H1 (cell line): ENCODE results near the gene SHISA9. TPM values are rescaled to one million over a fixed set of nuclear protein-coding genes. Genes with fewer than 3 reads are reported as not detected.

ENCODE experiments used
- CTCF ChIA-PET: fragments of 300-600 bp; sonication (Branson Sonifier 250); formaldehyde crosslinking; loops from one replicate; lab custom pipeline; 2021; ENCODE audit not compliant: partially characterized antibody; lab: Charles Lee
- POLR2A ChIA-PET: fragments of 300-600 bp; sonication (Branson Sonifier 250); formaldehyde crosslinking; loops from one replicate; lab custom pipeline; 2021; ENCODE audit warnings: inconsistent platforms; ENCODE audit not compliant: partially characterized antibody; lab: Charles Lee
- DNase-seq, 2 experiments: peaks; one replicate each; pipeline versions ENCODE4 v3.0.0 to v3.0.0-alpha.2; 2010 to 2022; ENCODE audit warnings: low spot score in 2 of 2, low read depth in 1 of 2, mixed read lengths in 1 of 2
- FAIRE-seq: peaks from 2 replicates; lab custom pipeline; 2011; peaks lifted over from hg19 to GRCh38; lab: Jason Lieb, UNC
- H2AFZ ChIP-seq: 2 replicates; pipeline ENCODE4 v1.8.1; 2012; ENCODE audit warnings: low read length, inconsistent platforms
- H2AK5ac ChIP-seq: 2 replicates; pipeline ENCODE4 v1.6.1; 2013; ENCODE audit warnings: low read depth, low read length
- H2BK120ac ChIP-seq: replicated peaks from 2 replicates; pipeline ENCODE3; 2013; ENCODE audit warnings: low read depth, low read length, inconsistent platforms
- H2BK12ac ChIP-seq: 2 replicates; pipeline ENCODE4 v1.6.1; 2013; ENCODE audit warnings: low read depth, low read length
- H2BK15ac ChIP-seq: 2 replicates; pipeline ENCODE4 v1.6.1; 2013; ENCODE audit warnings: low read length
- H2BK20ac ChIP-seq: 2 replicates; pipeline ENCODE4 v1.6.1; 2013; ENCODE audit warnings: low read length
- H2BK5ac ChIP-seq: 2 replicates; pipeline ENCODE4 v1.6.1; 2013; ENCODE audit warnings: low read depth, low read length
- H3K14ac ChIP-seq: 2 replicates; pipeline ENCODE4 v1.6.1; 2013; ENCODE audit warnings: inconsistent platforms; ENCODE audit not compliant: insufficient read length
- H3K18ac ChIP-seq: 2 replicates; pipeline ENCODE4 v1.6.1; 2013; ENCODE audit warnings: low read length; ENCODE audit errors: extremely low read depth
- H3K23ac ChIP-seq: 2 replicates; pipeline ENCODE4 v1.6.1; 2013; ENCODE audit warnings: inconsistent platforms; ENCODE audit not compliant: insufficient read length
- H3K23me2 ChIP-seq: 2 replicates; pipeline ENCODE4 v1.6.1; 2013; ENCODE audit warnings: low read depth, low read length
- H3K27ac ChIP-seq: 2 replicates; pipeline ENCODE4 v1.6.1; 2011; ENCODE audit warnings: low read depth, low read length, inconsistent platforms
- H3K27me3 ChIP-seq, 4 experiments: replicated peaks in 1 of 4; 1 replicate in 1 of 4; 2 replicates in 3 of 4; pipeline versions ENCODE4 v1.6.1 to v1.8.1; 2011 to 2013; ENCODE audit warnings: low read length in 3 of 4, mild to moderate bottlenecking in 3 of 4, inconsistent platforms in 2 of 4, mixed read lengths in 2 of 4, moderate library complexity in 1 of 4; ENCODE audit not compliant: control insufficient read depth in 3 of 4, insufficient read depth in 3 of 4; ENCODE audit errors: extremely low read depth in 1 of 4
- H3K36me3 ChIP-seq, 4 experiments: 2 replicates each; pipeline versions ENCODE4 v1.6.1 to v1.8.1; 2011 to 2013; ENCODE audit warnings: mild to moderate bottlenecking in 4 of 4, low read length in 3 of 4, moderate library complexity in 2 of 4, control low read depth in 1 of 4, inconsistent platforms in 1 of 4; ENCODE audit not compliant: insufficient read depth in 4 of 4, control insufficient read depth in 2 of 4
- H3K4ac ChIP-seq: replicated peaks from 2 replicates; pipeline ENCODE3; 2013; ENCODE audit warnings: low read length, low read depth, mixed read lengths, inconsistent platforms; ENCODE audit not compliant: insufficient read length
- H3K4me1 ChIP-seq, 4 experiments: replicated peaks in 1 of 4; 1 replicate in 1 of 4; 2 replicates in 3 of 4; pipeline versions ENCODE4 v1.6.1 to v1.8.1; 2011 to 2013; ENCODE audit warnings: low read length in 3 of 4, inconsistent platforms in 2 of 4, mixed read lengths in 1 of 4; ENCODE audit not compliant: insufficient read depth in 4 of 4, control insufficient read depth in 3 of 4
- H3K4me2 ChIP-seq, 2 experiments: 2 replicates each; pipeline versions ENCODE4 v1.6.1 to v1.8.1; 2011 to 2013; ENCODE audit warnings: low read depth in 2 of 2, low read length in 2 of 2, control low read depth in 1 of 2, inconsistent platforms in 1 of 2, mild to moderate bottlenecking in 1 of 2; ENCODE audit not compliant: insufficient read depth in 1 of 2
- H3K4me3 ChIP-seq, 4 experiments: fragments of 200-600, 300-600 bp in 1 of 4; sonication (generic), shearing (Covaris generic), sonication (Bioruptor Twin) in 1 of 4; 2 replicates each; pipeline versions ENCODE4 v1.5.1 to v1.8.1; 2011 to 2016; ENCODE audit warnings: low read length in 4 of 4, low read depth in 3 of 4, control low read depth in 2 of 4, inconsistent platforms in 2 of 4, mild to moderate bottlenecking in 2 of 4, mixed read lengths in 1 of 4, moderate library complexity in 1 of 4; ENCODE audit not compliant: insufficient read depth in 2 of 4; ENCODE audit errors: extremely low read depth in 1 of 4
- H3K56ac ChIP-seq: replicated peaks from 2 replicates; pipeline ENCODE3; 2013; ENCODE audit warnings: low read depth, mild to moderate bottlenecking, mixed read lengths, low read length, inconsistent platforms; ENCODE audit not compliant: insufficient read length
- H3K79me1 ChIP-seq: 2 replicates; pipeline ENCODE4 v1.6.1; 2013; ENCODE audit warnings: low read depth, low read length, control low read depth
- H3K79me2 ChIP-seq, 2 experiments: 2 replicates each; pipeline versions ENCODE4 v1.6.1 to v1.8.1; 2012 to 2013; ENCODE audit warnings: low read length in 2 of 2, mild to moderate bottlenecking in 2 of 2, inconsistent platforms in 1 of 2; ENCODE audit not compliant: insufficient read depth in 2 of 2, control insufficient read depth in 1 of 2
- H3K9ac ChIP-seq, 4 experiments: replicated peaks in 1 of 4; 1 replicate in 1 of 4; 2 replicates in 3 of 4; pipeline versions ENCODE4 v1.6.1 to v1.8.1; 2011 to 2013; ENCODE audit warnings: low read depth in 3 of 4, low read length in 3 of 4, control low read depth in 2 of 4, mild to moderate bottlenecking in 2 of 4, moderate library complexity in 2 of 4, inconsistent platforms in 1 of 4; ENCODE audit errors: extremely low read depth in 1 of 4
- H3K9me3 ChIP-seq, 2 experiments: 2 replicates each; pipeline versions ENCODE4 v1.6.1 to v1.8.1; 2012 to 2013; ENCODE audit warnings: mild to moderate bottlenecking in 2 of 2, moderate library complexity in 2 of 2, control low read depth in 1 of 2, inconsistent platforms in 1 of 2, low read depth in 1 of 2, low read length in 1 of 2, mixed read lengths in 1 of 2; ENCODE audit not compliant: insufficient read depth in 2 of 2
- H4K20me1 ChIP-seq, 2 experiments: replicated peaks in 1 of 2; 2 replicates each; pipeline versions ENCODE3 to v1.8.1; 2011 to 2013; ENCODE audit warnings: inconsistent platforms in 2 of 2, low read length in 2 of 2, mild to moderate bottlenecking in 1 of 2; ENCODE audit not compliant: insufficient read depth in 2 of 2, control insufficient read depth in 1 of 2
- H4K5ac ChIP-seq: 2 replicates; pipeline ENCODE4 v1.6.1; 2013; ENCODE audit warnings: low read length, low read depth, mixed read lengths, inconsistent platforms; ENCODE audit not compliant: insufficient read length
- H4K8ac ChIP-seq: 2 replicates; pipeline ENCODE4 v1.8.0; 2013; ENCODE audit warnings: mild to moderate bottlenecking, moderate library complexity, low read length, inconsistent platforms; ENCODE audit not compliant: insufficient read depth; ENCODE audit errors: extremely low read depth
- H4K91ac ChIP-seq: replicated peaks from 2 replicates; pipeline ENCODE3; 2013; ENCODE audit warnings: low read length, mixed read lengths, inconsistent platforms; ENCODE audit not compliant: insufficient read length
- BCL11A ChIP-seq, 2 experiments: IDR thresholded peaks; one replicate each; pipeline ENCODE4 v1.6.1; 2011; ENCODE audit warnings: low read depth in 2 of 2, low read length in 2 of 2, mild to moderate bottlenecking in 2 of 2
- CBX5 ChIP-seq: fragments of 300-800, 300-1000 bp; sonication (generic); IDR thresholded peaks from 2 replicates; pipeline ENCODE4 v1.7.1; 2016; ENCODE audit warnings: antibody characterized with exemption, low read length, low read depth
- EGR1 ChIP-seq: IDR thresholded peaks from 2 replicates; pipeline ENCODE4 v1.6.1; 2011; ENCODE audit warnings: low read depth, low read length, borderline replicate concordance
- KDM4A ChIP-seq: IDR thresholded peaks from one replicate; pipeline ENCODE4 v1.7.1; 2012; ENCODE audit warnings: low read depth, mild to moderate bottlenecking, moderate library complexity, low read length, inconsistent platforms; ENCODE audit not compliant: severe bottlenecking
- NRF1 ChIP-seq: IDR thresholded peaks from 2 replicates; pipeline ENCODE4 v1.6.1; 2011; ENCODE audit warnings: mild to moderate bottlenecking, low read depth, low read length, improper control_type of control experiment
- PHF8 ChIP-seq: fragments of 200-600 bp; sonication (generic); conservative IDR thresholded peaks from 2 replicates; pipeline ENCODE4 v1.7.1; 2012; ENCODE audit warnings: low read depth, mild to moderate bottlenecking, inconsistent platforms, low read length, moderate library complexity
- RFX5 ChIP-seq: IDR thresholded peaks from 2 replicates; pipeline ENCODE4 v1.6.1; 2011; ENCODE audit warnings: low read depth, low read length, improper control_type of control experiment, borderline replicate concordance
- RXRA ChIP-seq: IDR thresholded peaks from 2 replicates; pipeline ENCODE4 v1.6.1; 2011; ENCODE audit warnings: low read depth, mild to moderate bottlenecking, low read length, moderate library complexity; ENCODE audit not compliant: insufficient read depth
- SP2 ChIP-seq: IDR thresholded peaks from 2 replicates; pipeline ENCODE4 v1.6.1; 2012; ENCODE audit warnings: mild to moderate bottlenecking, low read length, inconsistent platforms
- TCF12 ChIP-seq: IDR thresholded peaks from 2 replicates; pipeline ENCODE4 v1.6.1; 2011; ENCODE audit warnings: low read depth, mild to moderate bottlenecking, low read length
- ZNF274 ChIP-seq: IDR thresholded peaks from 2 replicates; pipeline ENCODE4 v1.7.0; 2012; ENCODE audit warnings: low read length, borderline replicate concordance; ENCODE audit errors: extremely low read depth
- WGBS, 2 experiments: shearing (Covaris generic) in 1 of 2; methylation state at CpG; one replicate each; pipeline versions ENCODE4 v1.1.6 to v1.1.7; 2013 to 2015; ENCODE audit warnings: low lambda C conversion rate in 2 of 2, mixed read lengths in 2 of 2, inconsistent platforms in 1 of 2, low coverage in 1 of 2, missing lambda C conversion rate in 1 of 2; ENCODE audit not compliant: insufficient replicate concordance in 2 of 2, insufficient coverage in 1 of 2, insufficient read length in 1 of 2; ENCODE audit errors: extremely low coverage in 1 of 2, missing lambda C conversion rate in 1 of 2; 5-methylcytosine and 5-hydroxymethylcytosine counted together
- polyA plus RNA-seq, 7 experiments: library from polyadenylated mRNA; depleted of rRNA in 3 of 7; stranded (reverse) in 5 of 7; unstranded in 2 of 7; fragments of >200 nt in 5 of 7; fragments of 200-250 nt in 2 of 7; gene quantifications; 1 replicate in 5 of 7; 2 replicates in 1 of 7; 4 replicates in 1 of 7; pipeline versions ENCODE4 v1.2.1 to v1.2.3, GENCODE V29; 2011 to 2013; ENCODE audit warnings: missing spikeins in 2 of 7, mixed read lengths in 2 of 7
- total RNA-seq: library from RNA; stranded (reverse); fragmentation: NEBNext Ultra II Directional; extraction: Animal tissue kit (Norgen Biotek cat#: 25700); gene quantifications from 2 replicates; pipeline ENCODE4 v1.2.1, GENCODE V29; 2021

Gene SHISA9
- total and polyA plus RNA-seq, 2 of the 8 experiments (the other 6 are each of a cell fraction or from before 2014, with no cell fraction given), result 25.6 to 39.8 TPM

GRCh38 chr16:12936391-12936790 is 35.0 kb downstream of the SHISA9 start:
- Histone ChIP-seq H3K9ac (no peak overlapping the region), H3K27ac (no peak overlapping the region), H3K9me3 (no peaks in the 10 kb centered on the region), H4K5ac (no peak overlapping the region), H4K20me1 (peaks cover 0 to 2% of the 10 kb centered on the region in 2 experiments), H4K8ac (no peak overlapping the region), H3K27me3 (no peaks in the 10 kb centered on the region), H2AK5ac (no peak overlapping the region), H3K23me2 (no peaks in the 10 kb centered on the region), H2BK5ac (no peak overlapping the region), H2BK20ac (no peak overlapping the region), H3K4me3 (no peak overlapping the region), H3K18ac (no peak overlapping the region), H3K23ac (no peak overlapping the region), H3K36me3 (peaks cover 0 to 6% (median 0%) of the 10 kb centered on the region in 4 experiments; a peak in 1 of 8 replicates), H3K14ac (no peak overlapping the region), H3K4me1 (peaks cover 0 to 24% (median 6%) of the 10 kb centered on the region in 4 experiments), H2BK15ac (no peak overlapping the region), H2BK12ac (no peak overlapping the region), H4K91ac (no peak overlapping the region), H3K79me2 (peaks cover 3 to 77% of the 10 kb centered on the region in 2 experiments; a peak in 3 of 4 replicates), H2AFZ (no peak overlapping the region), H3K4me2 (no peak overlapping the region), H2BK120ac (no peak overlapping the region), H3K4ac (no peak overlapping the region), H3K79me1 (no peaks in the 10 kb centered on the region; the same call in 1 of the 2 replicates), H3K56ac (no peak overlapping the region)
- ChIA-PET POLR2A (no interaction called here), CTCF (interaction anchor here (0.6 to 1.2 kb wide), 3 partner anchors 27 to 136 kb away, joined by 3 to 4 read pairs (median 3); no protein-coding TSS in a partner anchor)
- DNase-seq (no peak), FAIRE-seq (no peak)
- TF ChIP-seq SP2 (no peak), RXRA (no peak), CBX5 (no peak), BCL11A (IDR thresholded peaks at IDR 0.05; ENCODE audit: low read depth in 2 of 2, low read length in 2 of 2) (no peak), TCF12 (no peak), ZNF274 (no peak), EGR1 (no peak), PHF8 (no peak), NRF1 (no peak), RFX5 (no peak), KDM4A (no peak)
- WGBS, 2 experiments, result 94% methylated on average over 2 of the region's 2 CpGs; no CpG with 5 or more reads in 1 of the 2 experiments
